ENCODE measurements around the gene ARMH2. TPM values are rescaled to one million over a fixed set of nuclear protein-coding genes. Genes with fewer than 3 reads are reported as not detected.

ARMH2 gene
- total RNA-seq, 1 experiment from 2014 or later: not detected

- Histone ChIP-seq H3K79me2 (ENCODE audit: low read length) (peaks cover 7% of the 10 kb centered on the region; the same call in 1 of the 2 replicates), H3K4me3 (ENCODE audit: low read length) (no peak overlapping the region), H3K9me3 (ENCODE audit: low read length) (no peaks in the 10 kb centered on the region), H2AFZ (ENCODE audit: low read length) (no peak overlapping the region), H4K20me1 (ENCODE audit: insufficient read depth, low read depth, low read length) (no peaks in the 10 kb centered on the region), H3K27me3 (ENCODE audit: low read length) (no peaks in the 10 kb centered on the region), H3K36me3 (ENCODE audit: insufficient read depth, low read length) (peaks cover 71% of the 10 kb centered on the region), H3K4me1 (ENCODE audit: low read length) (no peaks in the 10 kb centered on the region), H3K27ac (ENCODE audit: low read length) (no peak overlapping the region), H3K9me2 (replicated peaks; ENCODE audit: insufficient read depth, low read length) (no peaks in the 10 kb centered on the region), H3K4me2 (ENCODE audit: low read depth, low read length, poor library complexity, severe bottlenecking) (no peak overlapping the region), H3K9ac (ENCODE audit: low read length) (no peak overlapping the region)
- DNase-seq: no peak
Observed at GRCh38 chr6:24838081-24838480, 39.4 kb upstream of the ARMH2 start.

- no peaks in the 10 kb centered on the region for H3K27me3 ChIP-seq (ENCODE audit: low read length)
- DNase-seq: no peak
- no peaks in the 10 kb centered on the region for H3K4me1 ChIP-seq (ENCODE audit: low read length)
- H3K9ac ChIP-seq (ENCODE audit: low read length): no peak overlapping the region
- no peak overlapping the region for H3K4me2 ChIP-seq (ENCODE audit: low read depth, low read length, poor library complexity, severe bottlenecking)
- H3K9me2 ChIP-seq (replicated peaks; ENCODE audit: insufficient read depth, low read length): no peaks in the 10 kb centered on the region
- H3K9me3 ChIP-seq (ENCODE audit: low read length): no peaks in the 10 kb centered on the region
- H4K20me1 ChIP-seq (ENCODE audit: insufficient read depth, low read depth, low read length): no peaks in the 10 kb centered on the region
- no peaks in the 10 kb centered on the region for H3K79me2 ChIP-seq (ENCODE audit: low read length)
- H3K36me3 ChIP-seq (ENCODE audit: insufficient read depth, low read length): peaks cover 76% of the 10 kb centered on the region
- no peak overlapping the region for H3K4me3 ChIP-seq (ENCODE audit: low read length)
- H2AFZ ChIP-seq (ENCODE audit: low read length): no peak overlapping the region
- no peak overlapping the region for H3K27ac ChIP-seq (ENCODE audit: low read length)
Observed at GRCh38 chr6:24836109-24836508, 37.4 kb upstream of the ARMH2 start.

- H3K27me3 ChIP-seq (ENCODE audit: low read length): no peaks in the 10 kb centered on the region
- no peaks in the 10 kb centered on the region for H4K20me1 ChIP-seq (ENCODE audit: insufficient read depth, low read depth, low read length)
- no peaks in the 10 kb centered on the region for H3K9me3 ChIP-seq (ENCODE audit: low read length)
- H2AFZ ChIP-seq (ENCODE audit: low read length): no peak overlapping the region
- H3K36me3 ChIP-seq (ENCODE audit: insufficient read depth, low read length): peaks cover 71% of the 10 kb centered on the region; the same call in 1 of the 2 replicates
- H3K4me1 ChIP-seq (ENCODE audit: low read length): no peaks in the 10 kb centered on the region
- H3K4me3 ChIP-seq (ENCODE audit: low read length): no peak overlapping the region
- no peak overlapping the region for H3K9ac ChIP-seq (ENCODE audit: low read length)
- H3K27ac ChIP-seq (ENCODE audit: low read length): no peak overlapping the region
- DNase-seq: no peak
- H3K9me2 ChIP-seq (replicated peaks; ENCODE audit: insufficient read depth, low read length): no peaks in the 10 kb centered on the region
- H3K79me2 ChIP-seq (ENCODE audit: low read length): no peaks in the 10 kb centered on the region
- no peak overlapping the region for H3K4me2 ChIP-seq (ENCODE audit: low read depth, low read length, poor library complexity, severe bottlenecking)
Observed at GRCh38 chr6:24833711-24834386, 35.1 kb upstream of the ARMH2 start.

- Histone ChIP-seq H3K27me3 (ENCODE audit: low read length) (no peaks in the 10 kb centered on the region), H4K20me1 (ENCODE audit: insufficient read depth, low read depth, low read length) (no peaks in the 10 kb centered on the region), H3K4me1 (ENCODE audit: low read length) (no peaks in the 10 kb centered on the region), H3K4me3 (ENCODE audit: low read length) (no peak overlapping the region), H2AFZ (ENCODE audit: low read length) (no peak overlapping the region), H3K9me3 (ENCODE audit: low read length) (no peaks in the 10 kb centered on the region), H3K4me2 (ENCODE audit: low read depth, low read length, poor library complexity, severe bottlenecking) (no peak overlapping the region), H3K36me3 (ENCODE audit: insufficient read depth, low read length) (peaks cover 68% of the 10 kb centered on the region; the same call in 1 of the 2 replicates), H3K27ac (ENCODE audit: low read length) (no peak overlapping the region), H3K9ac (ENCODE audit: low read length) (no peak overlapping the region), H3K9me2 (replicated peaks; ENCODE audit: insufficient read depth, low read length) (no peaks in the 10 kb centered on the region), H3K79me2 (ENCODE audit: low read length) (no peaks in the 10 kb centered on the region)
- no peak for DNase-seq
Observed at GRCh38 chr6:24832794-24833193, 34.1 kb upstream of the ARMH2 start.

GRCh38 chr6:24831771-24832716 is 33.3 kb upstream of the ARMH2 start:
- peaks cover 70% of the 10 kb centered on the region for H3K36me3 ChIP-seq (ENCODE audit: insufficient read depth, low read length)
- no peaks in the 10 kb centered on the region for H3K4me1 ChIP-seq (ENCODE audit: low read length)
- no peak overlapping the region for H3K4me3 ChIP-seq (ENCODE audit: low read length)
- H3K9ac ChIP-seq (ENCODE audit: low read length): no peak overlapping the region
- H4K20me1 ChIP-seq (ENCODE audit: insufficient read depth, low read depth, low read length): no peaks in the 10 kb centered on the region
- no peak for DNase-seq
- no peaks in the 10 kb centered on the region for H3K9me2 ChIP-seq (replicated peaks; ENCODE audit: insufficient read depth, low read length)
- H3K27me3 ChIP-seq (ENCODE audit: low read length): no peaks in the 10 kb centered on the region
- no peak overlapping the region for H3K4me2 ChIP-seq (ENCODE audit: low read depth, low read length, poor library complexity, severe bottlenecking)
- no peak overlapping the region for H2AFZ ChIP-seq (ENCODE audit: low read length)
- H3K27ac ChIP-seq (ENCODE audit: low read length): no peak overlapping the region
- no peaks in the 10 kb centered on the region for H3K9me3 ChIP-seq (ENCODE audit: low read length)
- no peaks in the 10 kb centered on the region for H3K79me2 ChIP-seq (ENCODE audit: low read length)

GRCh38 chr6:24829657-24830056 is 30.9 kb upstream of the ARMH2 start:
- H2AFZ ChIP-seq (ENCODE audit: low read length): no peak overlapping the region
- H3K4me1 ChIP-seq (ENCODE audit: low read length): no peaks in the 10 kb centered on the region
- no peaks in the 10 kb centered on the region for H3K79me2 ChIP-seq (ENCODE audit: low read length)
- no peak overlapping the region for H3K27ac ChIP-seq (ENCODE audit: low read length)
- no peak for DNase-seq
- H3K4me2 ChIP-seq (ENCODE audit: low read depth, low read length, poor library complexity, severe bottlenecking): no peak overlapping the region
- H4K20me1 ChIP-seq (ENCODE audit: insufficient read depth, low read depth, low read length): no peaks in the 10 kb centered on the region
- no peaks in the 10 kb centered on the region for H3K27me3 ChIP-seq (ENCODE audit: low read length)
- no peaks in the 10 kb centered on the region for H3K9me2 ChIP-seq (replicated peaks; ENCODE audit: insufficient read depth, low read length)
- H3K9me3 ChIP-seq (ENCODE audit: low read length): no peaks in the 10 kb centered on the region
- no peak overlapping the region for H3K4me3 ChIP-seq (ENCODE audit: low read length)
- H3K9ac ChIP-seq (ENCODE audit: low read length): no peak overlapping the region
- peaks cover 70% of the 10 kb centered on the region for H3K36me3 ChIP-seq (ENCODE audit: insufficient read depth, low read length)

- Histone ChIP-seq H2AFZ (ENCODE audit: low read length) (no peak overlapping the region), H3K4me2 (ENCODE audit: low read depth, low read length, poor library complexity, severe bottlenecking) (no peak overlapping the region), H3K79me2 (ENCODE audit: low read length) (0 out of 2 replicates have a peak, but pooled peaks cover 3% of the 10 kb centered on the region), H3K27me3 (ENCODE audit: low read length) (no peaks in the 10 kb centered on the region), H3K9me2 (replicated peaks; ENCODE audit: insufficient read depth, low read length) (no peaks in the 10 kb centered on the region), H3K4me1 (ENCODE audit: low read length) (no peaks in the 10 kb centered on the region), H3K9me3 (ENCODE audit: low read length) (no peaks in the 10 kb centered on the region), H3K4me3 (ENCODE audit: low read length) (no peak overlapping the region), H4K20me1 (ENCODE audit: insufficient read depth, low read depth, low read length) (no peaks in the 10 kb centered on the region), H3K9ac (ENCODE audit: low read length) (no peak overlapping the region), H3K36me3 (ENCODE audit: insufficient read depth, low read length) (peaks cover 73% of the 10 kb centered on the region), H3K27ac (ENCODE audit: low read length) (no peak overlapping the region)
- no peak for DNase-seq
Observed at GRCh38 chr6:24827970-24828369, 29.3 kb upstream of the ARMH2 start.

- Histone ChIP-seq H3K27ac (ENCODE audit: low read length) (no peak overlapping the region), H3K9me2 (replicated peaks; ENCODE audit: insufficient read depth, low read length) (no peaks in the 10 kb centered on the region), H3K36me3 (ENCODE audit: insufficient read depth, low read length) (peaks cover 69% of the 10 kb centered on the region), H4K20me1 (ENCODE audit: insufficient read depth, low read depth, low read length) (no peaks in the 10 kb centered on the region), H3K79me2 (ENCODE audit: low read length) (0 out of 2 replicates have a peak, but pooled peaks cover 3% of the 10 kb centered on the region), H3K27me3 (ENCODE audit: low read length) (no peaks in the 10 kb centered on the region), H3K4me1 (ENCODE audit: low read length) (no peaks in the 10 kb centered on the region), H3K4me3 (ENCODE audit: low read length) (no peak overlapping the region), H3K9me3 (ENCODE audit: low read length) (no peaks in the 10 kb centered on the region), H3K9ac (ENCODE audit: low read length) (no peak overlapping the region), H2AFZ (ENCODE audit: low read length) (no peak overlapping the region), H3K4me2 (ENCODE audit: low read depth, low read length, poor library complexity, severe bottlenecking) (no peak overlapping the region)
- DNase-seq: no peak
Observed at GRCh38 chr6:24827162-24827561, 28.4 kb upstream of the ARMH2 start.
